ENCODE measurements around the gene MCM9. TPM values are rescaled to one million over a fixed set of nuclear protein-coding genes. Genes with fewer than 3 reads are reported as not detected.
"Not testable (repeated sequence)": the region's sequence is repeated elsewhere in the genome, so short reads cannot be mapped to it uniquely, and the experiment has no call there.

The MCM9 gene
- polyA plus RNA-seq, 6 donors from 2014 or later: 15.2 to 39.9 (median 22.3) TPM

DNA sequence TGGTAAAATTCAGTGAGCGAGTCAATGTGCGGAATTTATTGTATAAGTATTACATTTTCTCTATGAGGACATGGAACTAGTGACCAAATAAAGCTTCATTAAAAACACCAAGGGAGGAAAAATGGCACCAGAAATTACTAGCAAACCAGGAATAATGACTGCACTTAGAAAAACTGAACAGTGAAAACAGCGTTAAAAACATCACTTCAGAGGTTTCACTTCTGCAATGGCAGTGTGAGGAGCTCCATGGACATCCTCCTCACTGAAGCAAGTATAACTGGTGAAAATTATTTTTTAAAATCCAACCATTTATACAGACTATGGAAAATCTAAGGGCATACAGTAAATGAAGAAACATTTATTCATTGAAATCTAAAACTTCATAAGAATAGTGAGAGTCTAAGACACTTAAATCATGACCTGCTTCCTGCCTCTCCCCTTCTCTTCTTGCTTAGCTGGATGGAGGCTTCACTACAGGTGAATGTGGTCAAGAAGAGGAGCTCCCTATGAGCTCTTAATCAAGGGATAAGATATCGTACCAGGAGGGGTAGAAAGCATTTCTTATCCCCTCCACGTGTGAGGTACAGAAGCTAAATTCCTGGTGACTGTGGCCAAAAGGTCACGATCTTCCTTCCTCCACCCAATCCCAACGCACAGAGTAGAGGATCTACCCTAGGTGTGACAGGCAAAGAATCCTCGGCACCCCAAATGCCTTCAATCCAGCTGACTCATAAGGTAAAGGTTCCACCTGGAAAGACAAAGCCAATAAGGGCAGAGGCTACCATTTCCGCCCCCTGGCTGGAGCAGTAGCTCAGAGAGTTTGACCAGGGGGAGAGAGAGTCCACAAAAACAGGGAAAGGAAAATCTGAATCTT is 53.3 kb downstream of the MCM9 start:
- H3K9me3 Mint-ChIP-seq: peaks cover 0 to 1% (median 0%) of the 10 kb centered on the region in 7 donors
- no peaks in the 10 kb centered on the region for H3K36me3 Mint-ChIP-seq
- peak overlapping the region; percentile 10 to 73 (median 65) for H3K4me3 Mint-ChIP-seq
- peak overlapping the region in 5 of 6 donors; percentile 2 to 78 (median 4) for H3K27ac Mint-ChIP-seq
- peaks cover 47 to 78% (median 55%) of the 10 kb centered on the region in 3 donors for H3K4me1 Mint-ChIP-seq
- no peak for DNase-seq
- ATAC-seq (ENCODE audit: low read depth in 2 of 2): peak; percentile 88 to 92
- no peaks in the 10 kb centered on the region for H3K27me3 Mint-ChIP-seq

DNA sequence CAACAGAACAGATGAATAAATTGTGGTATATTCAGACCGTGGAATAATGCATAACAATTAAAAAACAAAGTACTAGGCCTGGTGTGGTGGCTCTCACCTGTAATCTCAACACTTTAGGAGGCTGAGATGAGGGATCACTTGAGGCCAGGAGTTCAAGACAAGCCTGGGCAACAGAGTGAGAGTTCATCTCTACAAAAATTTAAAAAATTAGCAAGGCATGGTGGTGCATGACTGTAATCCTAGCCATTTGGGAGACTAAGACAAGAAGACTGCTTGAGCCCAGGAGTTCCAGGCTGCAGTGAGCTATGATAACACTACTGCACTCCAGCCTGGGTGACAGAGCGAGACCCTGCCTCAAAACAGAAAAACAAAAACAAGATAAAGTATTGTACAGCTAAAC is 57.2 kb downstream of the MCM9 start:
- H3K27ac Mint-ChIP-seq: peak overlapping the region in 1 of 6 donors; percentile 74
- no peak for DNase-seq
- no peaks in the 10 kb centered on the region for H3K36me3 Mint-ChIP-seq
- ATAC-seq (ENCODE audit: low read depth in 2 of 2): no peak
- H3K4me3 Mint-ChIP-seq: no peak overlapping the region
- H3K9me3 Mint-ChIP-seq: peaks cover 0 to 1% (median 0%) of the 10 kb centered on the region in 7 donors
- H3K27me3 Mint-ChIP-seq: no peaks in the 10 kb centered on the region
- H3K4me1 Mint-ChIP-seq: peaks cover 41 to 61% (median 58%) of the 10 kb centered on the region in 3 donors

DNA sequence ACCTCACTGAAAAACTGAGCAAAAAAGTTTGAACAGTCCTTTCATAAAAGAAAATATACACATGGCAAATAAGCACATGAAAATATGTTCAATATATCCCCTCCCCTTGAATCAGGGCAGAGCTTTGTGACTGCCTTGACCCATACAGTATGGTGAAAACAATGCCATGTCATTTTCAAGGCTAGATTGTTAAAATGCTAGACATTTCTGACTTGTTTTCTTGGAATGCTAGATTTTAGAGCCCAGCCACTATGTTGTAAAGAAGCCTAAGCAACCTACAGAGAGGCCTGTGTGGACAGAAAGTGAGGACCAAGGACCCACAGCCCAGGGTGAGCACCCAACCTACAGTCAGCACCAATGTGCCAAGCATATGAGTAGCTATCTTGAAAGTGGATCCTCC is 58.1 kb downstream of the MCM9 start:
- peak overlapping the region in 1 of 6 donors; percentile 21 for H3K27ac Mint-ChIP-seq
- H3K4me1 Mint-ChIP-seq: peaks cover 37 to 59% (median 57%) of the 10 kb centered on the region in 3 donors
- H3K9me3 Mint-ChIP-seq: peaks cover 0 to 1% (median 0%) of the 10 kb centered on the region in 7 donors
- DNase-seq (no peak), ATAC-seq (ENCODE audit: low read depth in 2 of 2) (no peak)
- no peaks in the 10 kb centered on the region for H3K27me3 Mint-ChIP-seq
- H3K4me3 Mint-ChIP-seq: no peak overlapping the region
- no peaks in the 10 kb centered on the region for H3K36me3 Mint-ChIP-seq

DNA sequence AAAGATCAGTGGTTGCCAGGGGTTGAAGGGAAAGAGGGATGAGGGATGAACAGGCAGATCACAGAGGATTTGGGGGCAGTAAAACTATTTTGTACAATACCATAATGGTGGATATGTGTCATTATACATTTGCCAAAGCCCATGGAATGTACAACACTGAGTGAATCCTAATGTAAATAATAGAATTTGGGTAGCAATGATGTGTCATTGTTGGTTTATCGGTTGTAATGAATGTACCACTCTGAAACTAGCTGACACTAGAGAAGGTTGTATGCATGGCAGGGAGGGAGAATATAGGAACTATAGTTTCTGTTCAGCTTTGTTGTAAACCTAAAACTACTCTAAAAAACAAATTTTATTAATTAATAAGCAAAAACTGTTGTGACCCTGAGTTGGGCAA is 58.8 kb downstream of the MCM9 start:
- Mint-ChIP-seq H3K36me3 (peaks cover 0 to 4% of the 10 kb centered on the region in 2 donors), H3K4me1 (peaks cover 31 to 59% (median 57%) of the 10 kb centered on the region in 3 donors), H3K27me3 (no peaks in the 10 kb centered on the region), H3K9me3 (peaks cover 0 to 1% (median 0%) of the 10 kb centered on the region in 7 donors), H3K4me3 (no peak overlapping the region), H3K27ac (no peak overlapping the region)
- DNase-seq (no peak), ATAC-seq (ENCODE audit: low read depth in 2 of 2) (no peak)

DNA sequence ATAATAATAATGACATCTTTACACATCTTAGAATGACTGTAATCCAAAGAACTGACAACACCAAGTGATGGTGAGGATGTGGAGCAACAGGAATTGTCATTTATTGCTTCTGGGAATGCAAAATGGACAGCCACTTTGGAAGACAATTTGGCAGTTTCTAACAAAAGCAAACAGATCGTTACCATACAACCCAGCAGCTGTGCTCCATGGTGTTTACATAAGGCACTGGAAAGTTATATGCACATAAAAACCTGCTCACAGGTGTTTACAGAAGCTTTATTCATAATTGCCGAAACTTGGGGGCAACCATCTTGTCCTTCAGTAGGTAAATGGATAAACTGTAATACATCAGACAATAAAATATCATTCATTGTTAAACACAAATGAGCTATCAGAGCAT is 59.3 kb downstream of the MCM9 start:
- Mint-ChIP-seq H3K27me3 (no peaks in the 10 kb centered on the region), H3K36me3 (peaks cover 3 to 9% of the 10 kb centered on the region in 2 donors), H3K9me3 (peaks cover 0 to 1% (median 0%) of the 10 kb centered on the region in 7 donors), H3K4me3 (no peak overlapping the region), H3K27ac (no peak overlapping the region), H3K4me1 (peaks cover 28 to 60% (median 55%) of the 10 kb centered on the region in 3 donors)
- ATAC-seq (ENCODE audit: low read depth in 2 of 2) (no peak), DNase-seq (no peak)

DNA sequence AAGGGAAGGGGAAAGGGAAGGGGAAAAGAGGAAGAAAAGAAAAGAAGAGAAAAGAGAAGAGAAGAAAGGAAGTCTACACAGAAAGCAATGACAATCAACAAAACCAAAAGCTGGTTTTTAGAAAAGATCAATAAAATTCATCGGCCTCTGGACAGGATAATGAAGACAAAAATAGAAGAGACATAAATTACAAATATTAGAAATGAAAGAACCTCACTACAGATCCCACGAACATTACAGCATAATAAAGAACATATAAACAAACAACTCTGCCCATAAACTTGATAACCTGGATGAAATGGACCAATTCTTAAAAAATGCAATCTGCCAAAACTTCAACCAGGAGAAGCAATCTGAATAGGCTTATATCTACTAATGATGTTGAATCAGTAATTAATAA is 61.7 kb downstream of the MCM9 start:
- Mint-ChIP-seq H3K4me1 (peaks cover 17 to 61% (median 42%) of the 10 kb centered on the region in 3 donors), H3K36me3 (peaks cover 20 to 21% of the 10 kb centered on the region in 2 donors), H3K27me3 (no peaks in the 10 kb centered on the region), H3K27ac (peak overlapping the region in 1 of 6 donors; percentile 78), H3K4me3 (no peak overlapping the region), H3K9me3 (peaks cover 0 to 19% (median 8%) of the 10 kb centered on the region in 7 donors)
- DNase-seq: no peak
- no peak for ATAC-seq (ENCODE audit: low read depth in 2 of 2)

DNA sequence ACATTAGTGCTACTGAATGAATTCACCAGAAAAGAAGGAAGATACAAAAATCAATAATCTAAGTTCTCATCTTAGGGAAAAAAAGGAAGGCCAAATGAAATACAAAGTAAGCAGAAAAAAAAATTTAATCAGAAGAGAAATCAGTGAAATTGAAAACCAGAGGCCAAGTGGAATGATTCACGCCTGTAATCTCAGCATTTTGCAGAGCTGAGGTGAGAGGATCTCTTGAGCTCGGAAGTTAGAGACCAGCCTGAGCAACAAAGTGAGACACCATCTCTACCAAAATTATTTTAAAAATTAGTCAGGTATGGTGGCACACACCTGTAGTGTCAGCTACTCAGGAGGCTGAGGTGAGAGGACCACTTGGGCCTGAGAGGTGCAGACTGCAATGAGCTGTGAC is 62.2 kb downstream of the MCM9 start:
- Mint-ChIP-seq H3K36me3 (peaks cover 20 to 24% of the 10 kb centered on the region in 2 donors), H3K4me3 (peak overlapping the region in 2 of 8 donors; percentile 4 to 55), H3K9me3 (peaks cover 0 to 21% (median 8%) of the 10 kb centered on the region in 7 donors), H3K27me3 (no peaks in the 10 kb centered on the region), H3K27ac (peak overlapping the region in 1 of 6 donors; percentile 19), H3K4me1 (peaks cover 17 to 56% (median 42%) of the 10 kb centered on the region in 3 donors)
- DNase-seq: no peak
- ATAC-seq (ENCODE audit: low read depth in 2 of 2): no peak

DNA sequence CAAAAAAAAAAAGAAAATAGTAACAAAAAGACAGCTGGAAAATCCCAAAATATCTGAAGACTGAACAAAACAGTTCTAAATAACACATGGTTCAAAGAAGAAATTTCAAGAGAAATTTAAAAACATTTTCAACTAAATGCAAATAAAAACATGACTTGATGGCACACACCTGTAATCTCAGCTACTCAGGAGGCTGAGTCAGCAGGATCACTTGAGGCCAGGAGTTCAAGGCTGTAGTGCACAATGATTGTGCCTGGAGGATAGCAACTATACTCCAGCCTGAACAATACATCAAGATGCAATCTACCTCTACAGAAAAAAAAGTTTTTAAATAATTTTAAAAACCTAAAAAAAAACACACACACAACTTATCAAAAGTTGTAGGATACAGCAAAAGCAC is 62.6 kb downstream of the MCM9 start:
- H3K9me3 Mint-ChIP-seq: peaks cover 0 to 21% (median 8%) of the 10 kb centered on the region in 7 donors
- DNase-seq (no peak), ATAC-seq (ENCODE audit: low read depth in 2 of 2) (no peak)
- peak overlapping the region in 1 of 6 donors; percentile 19 for H3K27ac Mint-ChIP-seq
- peaks cover 15 to 52% (median 42%) of the 10 kb centered on the region in 3 donors for H3K4me1 Mint-ChIP-seq
- H3K27me3 Mint-ChIP-seq: no peaks in the 10 kb centered on the region
- H3K4me3 Mint-ChIP-seq: no peak overlapping the region
- peaks cover 20 to 24% of the 10 kb centered on the region in 2 donors for H3K36me3 Mint-ChIP-seq

DNA sequence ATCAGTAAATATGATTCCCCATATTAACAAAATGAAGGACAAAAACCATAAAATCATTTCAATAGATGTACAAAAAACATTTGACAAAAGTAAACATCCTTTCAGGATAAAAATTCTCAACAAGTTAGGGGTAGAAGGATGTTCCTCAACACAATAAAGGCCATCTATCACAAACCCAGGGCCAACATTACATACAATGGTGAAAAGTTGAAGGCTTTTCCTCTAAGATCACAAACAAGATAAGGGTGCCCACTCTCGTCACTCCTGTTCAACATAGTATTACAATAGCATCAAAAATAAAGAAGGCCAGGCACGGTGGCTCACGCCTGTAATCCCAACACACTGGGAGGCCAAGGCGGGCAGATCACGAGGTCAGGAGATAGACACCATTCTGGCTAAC is 63.6 kb downstream of the MCM9 start:
- Mint-ChIP-seq H3K27me3 (no peaks in the 10 kb centered on the region), H3K9me3 (peaks cover 3 to 28% (median 15%) of the 10 kb centered on the region in 7 donors), H3K36me3 (peaks cover 27 to 30% of the 10 kb centered on the region in 2 donors), H3K4me1 (peaks cover 17 to 48% (median 39%) of the 10 kb centered on the region in 3 donors), H3K27ac (peak overlapping the region in 2 of 6 donors; percentile 18 to 20), H3K4me3 (no peak overlapping the region)
- no peak for DNase-seq
- ATAC-seq (ENCODE audit: low read depth in 2 of 2): no peak

DNA sequence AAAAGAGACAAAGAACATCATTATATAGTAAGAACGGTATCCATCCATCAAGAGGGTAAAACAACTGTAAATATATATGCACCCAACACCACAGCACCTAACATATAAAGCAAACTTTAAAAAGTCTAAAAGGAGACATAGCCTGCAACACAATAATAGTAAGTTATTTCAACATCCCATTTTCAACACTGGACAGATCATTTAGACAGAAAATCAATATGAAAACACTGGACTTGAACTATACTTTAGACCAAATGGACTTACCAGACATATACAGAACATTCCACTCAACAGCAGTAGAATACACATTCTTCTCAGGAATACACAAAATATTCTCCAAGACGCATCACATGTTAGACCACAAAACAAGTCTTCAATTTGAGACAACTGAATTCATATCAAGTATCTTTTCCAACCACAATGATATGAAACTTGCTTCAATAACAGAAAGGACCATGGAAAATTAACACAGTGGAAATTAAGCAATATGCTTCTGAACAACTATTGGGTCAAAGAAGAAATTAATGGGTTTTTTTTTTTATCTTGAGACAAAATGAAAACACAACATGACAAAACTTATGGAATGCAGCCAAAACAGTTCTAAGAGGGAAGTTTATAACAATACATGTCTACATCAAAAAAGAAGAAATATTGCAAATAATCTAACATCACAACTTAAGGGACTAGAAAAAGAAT is 64.9 kb downstream of the MCM9 start:
- Mint-ChIP-seq H3K27ac (no peak overlapping the region), H3K9me3 (peaks cover 8 to 31% (median 21%) of the 10 kb centered on the region in 7 donors), H3K27me3 (no peaks in the 10 kb centered on the region), H3K4me3 (no peak overlapping the region), H3K36me3 (peaks cover 33 to 35% of the 10 kb centered on the region in 2 donors), H3K4me1 (peaks cover 29 to 61% (median 49%) of the 10 kb centered on the region in 3 donors)
- DNase-seq (no peak), ATAC-seq (ENCODE audit: low read depth in 2 of 2) (no peak)

DNA sequence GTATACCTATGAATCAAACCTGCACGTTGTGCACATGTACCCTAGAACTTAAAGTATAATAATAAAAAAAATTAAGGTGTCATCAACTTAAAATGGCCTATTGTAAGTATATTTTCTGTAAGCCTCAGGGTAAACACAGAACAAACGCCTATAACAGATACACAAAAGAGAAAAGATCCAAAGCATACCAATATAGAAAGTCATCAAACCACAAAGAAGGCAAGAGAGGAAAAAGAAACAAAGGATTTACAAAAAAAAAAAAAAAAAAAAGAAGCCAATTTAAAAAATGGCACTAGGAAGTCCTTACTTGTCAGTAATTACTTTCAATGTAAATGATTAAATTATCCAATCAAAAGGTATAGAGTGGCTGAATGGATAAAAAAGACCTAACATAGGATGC is 65.6 kb downstream of the MCM9 start:
- H3K36me3 Mint-ChIP-seq: peaks cover 33 to 35% of the 10 kb centered on the region in 2 donors

DNA sequence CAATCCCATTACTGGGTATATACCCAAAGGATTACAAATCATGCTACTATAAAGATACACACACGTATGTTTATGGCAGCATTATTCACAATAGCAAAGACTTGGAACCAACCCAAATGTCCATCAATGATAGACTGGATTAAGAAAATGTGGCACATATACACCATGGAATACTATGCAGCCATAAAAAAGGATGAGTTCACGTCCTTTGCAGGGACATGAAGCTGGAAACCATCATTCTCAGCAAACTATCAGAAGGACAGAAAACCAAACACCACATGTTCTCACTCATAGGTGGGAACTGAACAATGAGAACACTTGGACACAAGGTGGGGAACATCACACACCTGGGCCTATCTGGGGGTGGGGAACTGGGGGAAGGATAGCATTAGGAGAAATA is 66.1 kb downstream of the MCM9 start:
- H3K27me3 Mint-ChIP-seq; DNase-seq; ATAC-seq (ENCODE audit: low read depth in 2 of 2); H3K27ac Mint-ChIP-seq; H3K4me3 Mint-ChIP-seq: not testable (repeated sequence)
- Mint-ChIP-seq H3K36me3 (peaks cover 33 to 35% of the 10 kb centered on the region in 2 donors), H3K4me1 (peaks cover 35 to 72% (median 54%) of the 10 kb centered on the region in 3 donors), H3K9me3 (peaks cover 8 to 31% (median 21%) of the 10 kb centered on the region in 7 donors)

More for the DNA sequence above, 65.6 kb downstream of the MCM9 start:
- peaks cover 34 to 68% (median 52%) of the 10 kb centered on the region in 3 donors for H3K4me1 Mint-ChIP-seq
- peaks cover 8 to 31% (median 21%) of the 10 kb centered on the region in 7 donors for H3K9me3 Mint-ChIP-seq
- DNase-seq (no peak), ATAC-seq (ENCODE audit: low read depth in 2 of 2) (no peak)
- no peaks in the 10 kb centered on the region for H3K27me3 Mint-ChIP-seq
- no peak overlapping the region for H3K4me3 Mint-ChIP-seq
- H3K27ac Mint-ChIP-seq: peak overlapping the region in 1 of 6 donors; percentile 44

DNA sequence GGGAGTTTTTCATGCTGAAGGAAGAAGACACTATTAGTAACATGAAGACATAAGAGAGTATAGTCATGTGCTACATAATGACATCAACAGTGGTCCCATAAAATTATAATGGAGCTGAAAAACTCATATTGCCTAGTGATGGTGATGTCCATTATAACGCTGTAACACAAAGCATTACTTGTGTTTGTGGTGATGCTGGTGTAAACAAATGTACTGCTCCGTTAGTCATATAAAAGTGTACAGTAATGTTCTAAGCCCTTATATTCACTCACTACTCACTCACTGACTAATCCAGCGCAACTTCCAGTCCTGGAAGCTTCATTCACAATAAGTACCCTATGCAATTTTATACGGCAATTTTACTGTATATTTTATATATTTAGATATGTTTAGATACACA is 67.8 kb downstream of the MCM9 start:
- Mint-ChIP-seq H3K9me3 (peaks cover 8 to 31% (median 21%) of the 10 kb centered on the region in 7 donors), H3K27ac (no peak overlapping the region), H3K4me1 (peaks cover 42 to 76% (median 46%) of the 10 kb centered on the region in 3 donors), H3K27me3 (no peaks in the 10 kb centered on the region), H3K36me3 (peaks cover 33 to 41% of the 10 kb centered on the region in 2 donors), H3K4me3 (no peak overlapping the region)
- DNase-seq: no peak
- ATAC-seq (ENCODE audit: low read depth in 2 of 2): no peak

All from naive B cell (primary cell).